Measurements from ENCODE around the gene ORC2.

ORC2 gene

DNA sequence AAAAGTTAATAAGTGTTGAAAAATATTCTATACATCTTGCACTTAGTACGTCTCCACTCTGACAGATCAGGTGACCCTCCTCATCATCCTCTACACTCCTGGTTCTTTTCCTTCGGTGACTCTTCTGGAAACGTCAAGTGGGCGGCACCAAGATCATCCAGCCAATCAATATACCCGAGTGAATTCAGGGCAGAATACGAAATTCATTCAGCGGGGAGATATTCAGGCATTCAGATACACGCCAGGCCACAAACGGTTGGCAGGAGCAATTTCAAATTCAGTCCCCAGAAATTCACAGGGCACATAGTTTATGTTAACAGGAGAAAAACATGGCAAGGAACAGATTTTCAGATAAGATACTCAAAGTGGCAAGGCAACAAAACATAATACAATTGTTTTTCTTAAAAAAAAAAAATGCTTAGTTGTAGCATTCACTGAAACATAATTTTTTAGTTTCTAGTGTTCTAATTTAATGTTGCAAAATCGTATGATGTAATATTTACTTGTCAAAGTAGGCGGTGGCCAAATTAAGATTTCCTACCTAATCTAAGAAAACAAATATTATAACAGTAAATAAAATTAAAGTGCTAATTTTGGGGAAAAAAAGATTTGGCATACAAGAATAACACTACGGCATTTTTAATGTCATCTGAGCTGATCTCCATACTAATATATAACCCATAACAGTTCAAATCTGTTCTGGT is 103.2 kb downstream of the ORC2 start:
- peaks cover 60% of the 10 kb centered on the region for H3K4me1 Mint-ChIP-seq
- DNase-seq (peak; percentile 41), ATAC-seq (no peak)
- H3K36me3 Mint-ChIP-seq (ENCODE audit: low read depth), result peaks cover 82% of the 10 kb centered on the region
- no peaks in the 10 kb centered on the region for H3K27me3 Mint-ChIP-seq
- no peaks in the 10 kb centered on the region for H3K9me3 Mint-ChIP-seq
- peak overlapping the region; percentile 100 for H3K27ac Mint-ChIP-seq
- peak overlapping the region; percentile 99 for H3K4me3 Mint-ChIP-seq
